ENCODE results near the gene TDRD10.

Gene TDRD10

GRCh38 chr1:154479764-154480421 lies 22.1 kb upstream of the TDRD10 start:
- peak; percentile 18 for DNase-seq

- DNase-seq: peak; percentile 27
These were observed 21.0 kb upstream of the TDRD10 start for GRCh38 chr1:154481053-154481452.

- no peak for DNase-seq
These were observed 17.8 kb upstream of the TDRD10 start for GRCh38 chr1:154483941-154484803.

GRCh38 chr1:154485106-154485505 lies 16.9 kb upstream of the TDRD10 start:
- peak; percentile 74 for DNase-seq

- no peak for DNase-seq
These were observed 16.0 kb upstream of the TDRD10 start for GRCh38 chr1:154485910-154486496.

GRCh38 chr1:154486756-154487155 lies 15.3 kb upstream of the TDRD10 start:
- DNase-seq: peak; percentile 30

- DNase-seq: no peak
These were observed 13.1 kb upstream of the TDRD10 start for GRCh38 chr1:154488922-154489321.

GRCh38 chr1:154489695-154490274 lies 12.2 kb upstream of the TDRD10 start:
- no peak for DNase-seq

- peak; percentile 24 for DNase-seq
These were observed 11.7 kb upstream of the TDRD10 start for GRCh38 chr1:154490317-154490716.

GRCh38 chr1:154492115-154492514 lies 9.9 kb upstream of the TDRD10 start:
- no peak for DNase-seq

GRCh38 chr1:154493276-154493675 lies 8.7 kb upstream of the TDRD10 start:
- DNase-seq: peak; percentile 43

- DNase-seq: no peak
These were observed 6.3 kb upstream of the TDRD10 start for GRCh38 chr1:154495496-154496273.

GRCh38 chr1:154496383-154496782 lies 5.6 kb upstream of the TDRD10 start:
- no peak for DNase-seq

- peak; percentile 85 for DNase-seq
These were observed 4.8 kb upstream of the TDRD10 start for GRCh38 chr1:154497026-154497806.

GRCh38 chr1:154499446-154499845 lies 2.6 kb upstream of the TDRD10 start:
- DNase-seq: no peak

GRCh38 chr1:154500533-154500932 lies 1.5 kb upstream of the TDRD10 start:
- no peak for DNase-seq

- no peak for DNase-seq
These were observed 475 bp upstream of the TDRD10 start for GRCh38 chr1:154501423-154502065.

- no peak for DNase-seq
These were observed 711 bp downstream of the TDRD10 start for GRCh38 chr1:154502744-154503115.

GRCh38 chr1:154503898-154504297 lies 1.9 kb downstream of the TDRD10 start:
- DNase-seq: no peak

- DNase-seq: no peak
These were observed 10.7 kb downstream of the TDRD10 start for GRCh38 chr1:154512760-154513159.

GRCh38 chr1:154514066-154514553 lies 12.1 kb downstream of the TDRD10 start:
- DNase-seq: no peak
